Parathyroid adenoma (tissue), 2 donors: ENCODE results near the gene WDR91.
A peak's percentile ranks its signal among the peaks of the same experiment; 100 is the strongest.

Experiments
- H2AFZ ChIP-seq: fragments of 300-600 bp; sonication (generic); one replicate; pipeline ENCODE4 v1.7.0; 2017; ENCODE audit warnings: antibody characterized with exemption, mild to moderate bottlenecking
- H3K27ac ChIP-seq: fragments of 300-600 bp; sonication (generic); one replicate; pipeline ENCODE4 v1.7.0; 2017
- H3K27me3 ChIP-seq: fragments of 300-600 bp; sonication (generic); one replicate; pipeline ENCODE4 v1.7.0; 2017; ENCODE audit warnings: low read length; ENCODE audit not compliant: control insufficient read depth, insufficient read depth
- H3K36me3 ChIP-seq: fragments of 300-600 bp; sonication (generic); one replicate; pipeline ENCODE4 v1.7.0; 2017; ENCODE audit warnings: low read length; ENCODE audit not compliant: control insufficient read depth, insufficient read depth
- H3K4me1 ChIP-seq: fragments of 300-600 bp; sonication (generic); one replicate; pipeline ENCODE4 v1.7.0; 2017; ENCODE audit warnings: control low read depth
- H3K4me2 ChIP-seq: fragments of 300-600 bp; sonication (generic); one replicate; pipeline ENCODE4 v1.7.0; 2017; ENCODE audit warnings: low read length
- H3K4me3 ChIP-seq: fragments of 300-600 bp; sonication (generic); one replicate; pipeline ENCODE4 v1.7.0; 2017; ENCODE audit warnings: low read depth, low read length
- H3K79me2 ChIP-seq: fragments of 300-600 bp; sonication (generic); one replicate; pipeline ENCODE4 v1.7.0; 2017; ENCODE audit warnings: control low read depth
- H3K9ac ChIP-seq: fragments of 300-600 bp; sonication (generic); one replicate; pipeline ENCODE4 v1.7.0; 2017; ENCODE audit warnings: mild to moderate bottlenecking
- H3K9me3 ChIP-seq: fragments of 300-600 bp; sonication (generic); one replicate; pipeline ENCODE4 v1.7.0; 2017; ENCODE audit warnings: low read length; ENCODE audit not compliant: control insufficient read depth
- TF ChIP-seq, protein P1 (sequence below): fragments of 300-600 bp; sonication (generic); IDR thresholded peaks from one replicate; pipeline ENCODE4 v1.7.0; 2017; ENCODE audit warnings: antibody characterized with exemption, mild to moderate bottlenecking
- donor health status: primary hyperparathyroidism.

WDR91 gene

DNA sequence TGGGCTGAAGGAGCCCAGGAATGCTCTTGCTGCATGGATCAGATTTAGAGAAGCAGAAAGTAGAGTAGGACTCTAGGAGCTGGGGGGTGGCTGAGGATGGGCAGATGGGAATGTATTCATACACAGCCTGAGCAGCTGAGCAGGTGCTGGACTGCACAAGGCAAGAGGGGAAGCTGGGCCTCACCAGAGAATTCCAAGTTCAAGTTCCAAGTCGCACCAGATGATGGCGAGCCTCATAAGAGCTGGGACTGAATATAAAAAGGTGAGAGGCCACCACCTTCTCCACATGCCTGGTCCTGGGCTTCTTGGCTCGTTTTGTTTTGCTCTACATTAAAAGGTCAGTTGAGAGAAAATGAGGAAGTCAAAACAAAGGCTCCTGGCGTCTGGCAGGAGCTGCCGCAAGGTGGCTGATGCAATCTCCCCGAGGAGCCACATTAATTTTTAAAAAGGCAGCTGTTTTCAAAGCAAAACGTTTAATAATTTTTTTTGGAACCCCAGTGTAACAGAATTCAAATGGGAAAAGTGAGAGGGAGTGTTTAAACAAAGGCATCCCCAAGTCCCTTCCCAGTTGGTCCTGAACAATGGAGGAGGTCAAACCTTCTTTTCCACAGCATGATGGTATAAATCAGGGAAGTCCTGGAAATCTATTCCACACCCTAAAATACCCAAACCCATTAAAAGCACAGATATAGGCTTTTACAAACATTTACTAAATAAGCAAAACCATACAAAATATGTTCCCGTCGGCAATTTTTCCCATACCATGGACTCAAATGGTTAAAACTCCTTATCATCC is 50.3 kb downstream of the WDR91 start:
- Histone ChIP-seq H3K79me2 (peaks cover 8% of the 10 kb centered on the region), H3K9ac (no peak overlapping the region), H3K27ac (peak overlapping the region; percentile 5), H3K4me3 (no peak overlapping the region), H3K4me2 (no peak overlapping the region), H3K4me1 (peaks cover 15% of the 10 kb centered on the region), H3K27me3 (no peaks in the 10 kb centered on the region), H3K36me3 (no peaks in the 10 kb centered on the region), H2AFZ (peak overlapping the region; percentile 30), H3K9me3 (no peaks in the 10 kb centered on the region)
- TF ChIP-seq, protein P1, sequence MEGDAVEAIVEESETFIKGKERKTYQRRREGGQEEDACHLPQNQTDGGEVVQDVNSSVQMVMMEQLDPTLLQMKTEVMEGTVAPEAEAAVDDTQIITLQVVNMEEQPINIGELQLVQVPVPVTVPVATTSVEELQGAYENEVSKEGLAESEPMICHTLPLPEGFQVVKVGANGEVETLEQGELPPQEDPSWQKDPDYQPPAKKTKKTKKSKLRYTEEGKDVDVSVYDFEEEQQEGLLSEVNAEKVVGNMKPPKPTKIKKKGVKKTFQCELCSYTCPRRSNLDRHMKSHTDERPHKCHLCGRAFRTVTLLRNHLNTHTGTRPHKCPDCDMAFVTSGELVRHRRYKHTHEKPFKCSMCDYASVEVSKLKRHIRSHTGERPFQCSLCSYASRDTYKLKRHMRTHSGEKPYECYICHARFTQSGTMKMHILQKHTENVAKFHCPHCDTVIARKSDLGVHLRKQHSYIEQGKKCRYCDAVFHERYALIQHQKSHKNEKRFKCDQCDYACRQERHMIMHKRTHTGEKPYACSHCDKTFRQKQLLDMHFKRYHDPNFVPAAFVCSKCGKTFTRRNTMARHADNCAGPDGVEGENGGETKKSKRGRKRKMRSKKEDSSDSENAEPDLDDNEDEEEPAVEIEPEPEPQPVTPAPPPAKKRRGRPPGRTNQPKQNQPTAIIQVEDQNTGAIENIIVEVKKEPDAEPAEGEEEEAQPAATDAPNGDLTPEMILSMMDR = no peak

DNA sequence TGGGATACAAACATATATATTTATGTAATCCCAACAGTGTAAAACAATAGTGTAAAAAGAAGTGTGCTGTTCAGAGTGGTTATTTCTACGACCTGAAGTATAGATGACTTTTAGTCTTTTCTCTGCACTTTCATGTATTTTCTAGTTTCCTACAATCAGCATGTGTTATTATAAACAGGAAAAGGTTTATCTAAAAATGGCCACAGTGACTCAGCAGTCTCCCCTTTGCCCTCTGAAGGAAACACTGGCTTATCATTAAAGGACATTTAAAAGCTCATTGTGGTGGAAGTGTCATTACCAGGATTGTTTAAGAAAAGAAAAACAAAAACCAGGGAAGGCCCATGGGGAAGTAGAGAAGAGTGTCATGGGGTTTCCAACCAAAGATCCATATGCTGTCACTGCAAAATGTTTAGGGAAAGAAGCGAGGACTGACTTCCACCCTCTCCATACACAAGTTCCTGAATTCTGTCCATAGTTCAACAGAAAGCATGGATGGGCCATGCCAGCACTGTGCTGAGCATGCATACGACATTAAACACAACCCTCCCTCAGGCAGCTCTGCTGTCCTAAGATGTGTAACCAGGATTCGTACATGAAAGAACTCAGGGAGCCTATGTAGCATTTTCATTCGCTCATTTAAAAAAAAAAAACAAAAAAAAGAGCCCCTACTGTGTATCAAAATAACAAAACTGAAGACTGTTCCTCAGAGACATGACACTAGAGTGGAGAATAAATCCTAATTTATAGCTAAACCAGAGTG is 51.0 kb downstream of the WDR91 start:
- TF ChIP-seq, protein P1 = no peak
- H3K79me2 ChIP-seq = peaks cover 8% of the 10 kb centered on the region
- H3K27ac ChIP-seq = peak overlapping the region; percentile 5
- no peak overlapping the region for H3K9ac ChIP-seq
- H3K27me3 ChIP-seq = no peaks in the 10 kb centered on the region
- H2AFZ ChIP-seq = peak overlapping the region; percentile 30
- H3K4me2 ChIP-seq = no peak overlapping the region
- no peak overlapping the region for H3K4me3 ChIP-seq
- no peaks in the 10 kb centered on the region for H3K36me3 ChIP-seq
- H3K4me1 ChIP-seq = peaks cover 15% of the 10 kb centered on the region
- H3K9me3 ChIP-seq = no peaks in the 10 kb centered on the region

- H3K27ac ChIP-seq = peak overlapping the region; percentile 2
- H3K9ac ChIP-seq = no peak overlapping the region
These were observed 51.8 kb downstream of the WDR91 start for GRCh38 chr7:135159359-135160085.

DNA sequence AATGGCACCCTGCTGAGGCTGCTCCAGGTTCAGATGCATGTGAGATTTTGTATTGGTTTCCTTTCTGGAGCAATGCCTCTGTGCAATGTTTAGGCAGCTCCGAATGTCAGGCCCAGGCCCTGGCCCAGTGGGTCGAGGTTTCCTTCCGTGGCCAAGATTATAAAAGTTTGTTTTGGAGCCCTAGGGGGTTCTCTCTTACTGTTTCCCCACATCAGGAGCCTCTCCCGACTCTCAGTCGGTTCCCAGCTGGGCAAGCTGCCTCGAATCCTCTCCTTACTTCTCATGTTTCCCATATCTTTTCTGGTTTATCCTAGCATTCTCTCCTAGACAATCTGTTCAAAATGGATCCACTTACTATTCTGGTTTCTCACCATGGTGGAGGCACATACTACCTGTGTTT is 52.5 kb downstream of the WDR91 start:
- H3K79me2 ChIP-seq = peaks cover 8% of the 10 kb centered on the region
- H2AFZ ChIP-seq = no peak overlapping the region
- no peaks in the 10 kb centered on the region for H3K36me3 ChIP-seq
- H3K9ac ChIP-seq = no peak overlapping the region
- H3K4me1 ChIP-seq = peaks cover 15% of the 10 kb centered on the region
- H3K27ac ChIP-seq = peak overlapping the region; percentile 2
- H3K4me2 ChIP-seq = no peak overlapping the region
- no peaks in the 10 kb centered on the region for H3K9me3 ChIP-seq
- H3K27me3 ChIP-seq = no peaks in the 10 kb centered on the region
- TF ChIP-seq, protein P1 = no peak
- no peak overlapping the region for H3K4me3 ChIP-seq

More at GRCh38 chr7:135159359-135160085, 51.8 kb downstream of the WDR91 start:
- H2AFZ ChIP-seq = no peak overlapping the region
- peaks cover 15% of the 10 kb centered on the region for H3K4me1 ChIP-seq
- no peaks in the 10 kb centered on the region for H3K9me3 ChIP-seq
- no peaks in the 10 kb centered on the region for H3K36me3 ChIP-seq
- H3K4me2 ChIP-seq = peak overlapping the region; percentile 19
- H3K4me3 ChIP-seq = no peak overlapping the region
- peaks cover 8% of the 10 kb centered on the region for H3K79me2 ChIP-seq
- TF ChIP-seq, protein P1 = no peak
- H3K27me3 ChIP-seq = no peaks in the 10 kb centered on the region
